Activated CD8-positive, alpha-beta memory T cell treated with anti-CD3 and anti-CD28 coated beads for 48 hours (primary cell): ENCODE measurements around the gene DYNLL1.

Source experiments
- DNase-seq, 3 experiments: peaks; one replicate each; pipeline ENCODE4 v3.0.0-alpha.2; 2020; ENCODE audit warnings: low read depth in 2 of 3, low spot score in 2 of 3

Gene DYNLL1

GRCh38 chr12:120546050-120546386 lies 50.1 kb downstream of the DYNLL1 start:
- no peak for DNase-seq
